ENCODE results near the gene DCK. TPM values are rescaled to one million over a fixed set of nuclear protein-coding genes. Genes with fewer than 3 reads are reported as not detected.

Gene DCK
- total and polyA plus RNA-seq, 2 experiments from 2014 or later: 16.9 to 25.1 TPM

DNA sequence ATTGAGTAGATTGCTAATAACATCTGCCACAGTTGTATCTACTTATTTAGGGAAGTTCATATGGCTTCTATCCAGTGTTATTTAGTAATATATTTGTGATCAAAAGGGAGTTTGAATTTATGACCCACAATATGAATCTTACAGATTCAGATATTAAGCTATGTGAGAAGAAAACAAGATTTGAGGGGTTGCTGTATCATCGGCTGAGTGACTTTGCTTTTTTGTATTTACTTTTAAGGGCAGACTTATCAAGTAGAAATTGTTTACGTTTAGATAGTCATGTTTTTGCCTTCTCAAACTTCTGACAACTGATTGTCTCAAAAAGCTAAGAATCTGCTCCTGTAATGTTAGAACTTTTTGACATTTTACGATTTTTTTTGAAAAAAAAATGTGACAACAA, 17.2 kb upstream of the DCK start (continued):
- TF ChIP-seq, protein P1, sequence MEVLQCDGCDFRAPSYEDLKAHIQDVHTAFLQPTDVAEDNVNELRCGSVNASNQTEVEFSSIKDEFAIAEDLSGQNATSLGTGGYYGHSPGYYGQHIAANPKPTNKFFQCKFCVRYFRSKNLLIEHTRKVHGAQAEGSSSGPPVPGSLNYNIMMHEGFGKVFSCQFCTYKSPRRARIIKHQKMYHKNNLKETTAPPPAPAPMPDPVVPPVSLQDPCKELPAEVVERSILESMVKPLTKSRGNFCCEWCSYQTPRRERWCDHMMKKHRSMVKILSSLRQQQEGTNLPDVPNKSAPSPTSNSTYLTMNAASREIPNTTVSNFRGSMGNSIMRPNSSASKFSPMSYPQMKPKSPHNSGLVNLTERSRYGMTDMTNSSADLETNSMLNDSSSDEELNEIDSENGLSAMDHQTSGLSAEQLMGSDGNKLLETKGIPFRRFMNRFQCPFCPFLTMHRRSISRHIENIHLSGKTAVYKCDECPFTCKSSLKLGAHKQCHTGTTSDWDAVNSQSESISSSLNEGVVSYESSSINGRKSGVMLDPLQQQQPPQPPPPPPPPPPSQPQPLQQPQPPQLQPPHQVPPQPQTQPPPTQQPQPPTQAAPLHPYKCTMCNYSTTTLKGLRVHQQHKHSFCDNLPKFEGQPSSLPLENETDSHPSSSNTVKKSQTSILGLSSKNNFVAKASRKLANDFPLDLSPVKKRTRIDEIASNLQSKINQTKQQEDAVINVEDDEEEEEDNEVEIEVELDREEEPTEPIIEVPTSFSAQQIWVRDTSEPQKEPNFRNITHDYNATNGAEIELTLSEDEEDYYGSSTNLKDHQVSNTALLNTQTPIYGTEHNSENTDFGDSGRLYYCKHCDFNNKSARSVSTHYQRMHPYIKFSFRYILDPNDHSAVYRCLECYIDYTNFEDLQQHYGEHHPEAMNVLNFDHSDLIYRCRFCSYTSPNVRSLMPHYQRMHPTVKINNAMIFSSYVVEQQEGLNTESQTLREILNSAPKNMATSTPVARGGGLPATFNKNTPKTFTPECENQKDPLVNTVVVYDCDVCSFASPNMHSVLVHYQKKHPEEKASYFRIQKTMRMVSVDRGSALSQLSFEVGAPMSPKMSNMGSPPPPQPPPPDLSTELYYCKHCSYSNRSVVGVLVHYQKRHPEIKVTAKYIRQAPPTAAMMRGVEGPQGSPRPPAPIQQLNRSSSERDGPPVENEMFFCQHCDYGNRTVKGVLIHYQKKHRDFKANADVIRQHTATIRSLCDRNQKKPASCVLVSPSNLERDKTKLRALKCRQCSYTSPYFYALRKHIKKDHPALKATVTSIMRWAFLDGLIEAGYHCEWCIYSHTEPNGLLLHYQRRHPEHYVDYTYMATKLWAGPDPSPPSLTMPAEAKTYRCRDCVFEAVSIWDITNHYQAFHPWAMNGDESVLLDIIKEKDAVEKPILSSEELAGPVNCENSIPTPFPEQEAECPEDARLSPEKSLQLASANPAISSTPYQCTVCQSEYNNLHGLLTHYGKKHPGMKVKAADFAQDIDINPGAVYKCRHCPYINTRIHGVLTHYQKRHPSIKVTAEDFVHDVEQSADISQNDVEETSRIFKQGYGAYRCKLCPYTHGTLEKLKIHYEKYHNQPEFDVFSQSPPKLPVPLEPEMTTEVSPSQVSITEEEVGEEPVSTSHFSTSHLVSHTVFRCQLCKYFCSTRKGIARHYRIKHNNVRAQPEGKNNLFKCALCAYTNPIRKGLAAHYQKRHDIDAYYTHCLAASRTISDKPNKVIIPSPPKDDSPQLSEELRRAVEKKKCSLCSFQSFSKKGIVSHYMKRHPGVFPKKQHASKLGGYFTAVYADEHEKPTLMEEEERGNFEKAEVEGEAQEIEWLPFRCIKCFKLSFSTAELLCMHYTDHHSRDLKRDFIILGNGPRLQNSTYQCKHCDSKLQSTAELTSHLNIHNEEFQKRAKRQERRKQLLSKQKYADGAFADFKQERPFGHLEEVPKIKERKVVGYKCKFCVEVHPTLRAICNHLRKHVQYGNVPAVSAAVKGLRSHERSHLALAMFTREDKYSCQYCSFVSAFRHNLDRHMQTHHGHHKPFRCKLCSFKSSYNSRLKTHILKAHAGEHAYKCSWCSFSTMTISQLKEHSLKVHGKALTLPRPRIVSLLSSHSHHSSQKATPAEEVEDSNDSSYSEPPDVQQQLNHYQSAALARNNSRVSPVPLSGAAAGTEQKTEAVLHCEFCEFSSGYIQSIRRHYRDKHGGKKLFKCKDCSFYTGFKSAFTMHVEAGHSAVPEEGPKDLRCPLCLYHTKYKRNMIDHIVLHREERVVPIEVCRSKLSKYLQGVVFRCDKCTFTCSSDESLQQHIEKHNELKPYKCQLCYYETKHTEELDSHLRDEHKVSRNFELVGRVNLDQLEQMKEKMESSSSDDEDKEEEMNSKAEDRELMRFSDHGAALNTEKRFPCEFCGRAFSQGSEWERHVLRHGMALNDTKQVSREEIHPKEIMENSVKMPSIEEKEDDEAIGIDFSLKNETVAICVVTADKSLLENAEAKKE (CRISPR knock-in tag; IDR thresholded peaks at IDR 0.05): no peak

DNA sequence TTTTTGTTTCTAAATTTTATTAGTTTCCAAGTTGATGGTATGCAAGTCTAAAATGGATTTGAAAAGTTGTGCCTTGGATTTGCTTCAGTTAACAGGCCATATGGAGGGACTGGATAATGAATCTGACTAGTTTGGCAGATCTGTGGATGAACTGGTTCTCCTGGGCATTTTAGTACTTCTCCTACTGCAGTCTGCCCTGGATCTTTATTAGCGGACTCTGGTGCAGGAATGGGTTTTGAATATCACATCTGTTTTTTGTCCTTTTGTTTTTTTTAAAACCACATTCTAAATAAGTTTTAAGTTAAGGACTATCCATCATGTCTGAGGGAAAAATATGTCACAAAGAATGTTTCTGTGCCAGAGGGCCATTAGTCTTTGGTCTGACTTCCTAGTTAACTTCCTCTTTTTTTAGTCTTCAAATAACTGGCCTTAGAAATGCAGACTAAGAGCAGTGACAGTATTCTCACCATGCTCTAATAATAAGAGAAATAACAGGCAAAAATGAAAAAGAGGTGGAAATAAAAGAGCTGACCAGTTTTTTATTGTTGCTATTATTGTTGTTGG, 13.9 kb upstream of the DCK start:
- Histone ChIP-seq H3K4me1 (ENCODE audit: insufficient read depth) (no peaks in the 10 kb centered on the region), H3K9me2 (ENCODE audit: insufficient read depth) (no peaks in the 10 kb centered on the region), H3K27ac (ENCODE audit: low read depth) (no peak overlapping the region), H4K20me1 (replicated peaks; ENCODE audit: insufficient read depth) (no peaks in the 10 kb centered on the region), H3K27me3 (ENCODE audit: insufficient read depth) (no peaks in the 10 kb centered on the region), H3K4me2 (no peak overlapping the region), H3F3A (replicated peaks; ENCODE audit: low read depth) (no peaks in the 10 kb centered on the region), H3K4me3 (no peak overlapping the region), H3K79me2 (replicated peaks; ENCODE audit: insufficient read depth) (no peaks in the 10 kb centered on the region), H3K36me3 (ENCODE audit: insufficient read depth) (no peaks in the 10 kb centered on the region), H2AFZ (no peak overlapping the region)
- DNase-seq (ENCODE audit: low spot score) (no peak), ATAC-seq (no peak)
- H3K36me3 Mint-ChIP-seq (ENCODE audit: low read depth): peaks cover 3% of the 10 kb centered on the region; the same call in 1 of the 3 replicates
- H3K27me3 Mint-ChIP-seq (ENCODE audit: insufficient read depth, low read depth, poor library complexity): no peaks in the 10 kb centered on the region
- no peaks in the 10 kb centered on the region for H3K9me3 Mint-ChIP-seq
- H3K4me3 Mint-ChIP-seq: no peak overlapping the region
- peaks cover 4% of the 10 kb centered on the region; the same call in 2 of the 3 replicates for H3K4me1 Mint-ChIP-seq
- TF ChIP-seq REST (IDR thresholded peaks at IDR 0.05; ENCODE audit: unreplicated experiment) (no peak), JUNB (IDR thresholded peaks at IDR 0.05; ENCODE audit: unreplicated experiment) (no peak), CTCF (conservative IDR thresholded peaks at IDR 0.05; ENCODE audit: low read depth in 2 of 2) (no peak), ETS1 (IDR thresholded peaks at IDR 0.05) (no peak), NANOG (IDR thresholded peaks at IDR 0.05; ENCODE audit: borderline replicate concordance) (no peak), EZH2 (IDR thresholded peaks at IDR 0.05; ENCODE audit: low read depth, unreplicated experiment) (no peak), ZNF331 (CRISPR knock-in tag; IDR thresholded peaks at IDR 0.05; ENCODE audit: low read depth) (no peak), ZNF114 (CRISPR knock-in tag; IDR thresholded peaks at IDR 0.05) (no peak), CREB1 (CRISPR knock-in tag; IDR thresholded peaks at IDR 0.05; ENCODE audit: low read depth) (no peak), STAT1 (IDR thresholded peaks at IDR 0.05; ENCODE audit: unreplicated experiment) (no peak), POLR2AphosphoS5 (IDR thresholded peaks at IDR 0.05; ENCODE audit: low read depth) (no peak)
- H3K27ac Mint-ChIP-seq: no peak overlapping the region
